NCI-H2227 treated with DMSO at 0.1 percent for 48 hours (cell line): ENCODE results near the gene KCNG2.
"Not testable (repeated sequence)": the region's sequence is repeated elsewhere in the genome, so short reads cannot be mapped to it uniquely, and the experiment has no call there.

Experiments
- DNase-seq: peaks from one replicate; lab custom pipeline; 2025; lab: John Stamatoyannopoulos, UW

KCNG2 gene, protein sequence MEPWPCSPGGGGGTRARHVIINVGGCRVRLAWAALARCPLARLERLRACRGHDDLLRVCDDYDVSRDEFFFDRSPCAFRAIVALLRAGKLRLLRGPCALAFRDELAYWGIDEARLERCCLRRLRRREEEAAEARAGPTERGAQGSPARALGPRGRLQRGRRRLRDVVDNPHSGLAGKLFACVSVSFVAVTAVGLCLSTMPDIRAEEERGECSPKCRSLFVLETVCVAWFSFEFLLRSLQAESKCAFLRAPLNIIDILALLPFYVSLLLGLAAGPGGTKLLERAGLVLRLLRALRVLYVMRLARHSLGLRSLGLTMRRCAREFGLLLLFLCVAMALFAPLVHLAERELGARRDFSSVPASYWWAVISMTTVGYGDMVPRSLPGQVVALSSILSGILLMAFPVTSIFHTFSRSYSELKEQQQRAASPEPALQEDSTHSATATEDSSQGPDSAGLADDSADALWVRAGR

DNA sequence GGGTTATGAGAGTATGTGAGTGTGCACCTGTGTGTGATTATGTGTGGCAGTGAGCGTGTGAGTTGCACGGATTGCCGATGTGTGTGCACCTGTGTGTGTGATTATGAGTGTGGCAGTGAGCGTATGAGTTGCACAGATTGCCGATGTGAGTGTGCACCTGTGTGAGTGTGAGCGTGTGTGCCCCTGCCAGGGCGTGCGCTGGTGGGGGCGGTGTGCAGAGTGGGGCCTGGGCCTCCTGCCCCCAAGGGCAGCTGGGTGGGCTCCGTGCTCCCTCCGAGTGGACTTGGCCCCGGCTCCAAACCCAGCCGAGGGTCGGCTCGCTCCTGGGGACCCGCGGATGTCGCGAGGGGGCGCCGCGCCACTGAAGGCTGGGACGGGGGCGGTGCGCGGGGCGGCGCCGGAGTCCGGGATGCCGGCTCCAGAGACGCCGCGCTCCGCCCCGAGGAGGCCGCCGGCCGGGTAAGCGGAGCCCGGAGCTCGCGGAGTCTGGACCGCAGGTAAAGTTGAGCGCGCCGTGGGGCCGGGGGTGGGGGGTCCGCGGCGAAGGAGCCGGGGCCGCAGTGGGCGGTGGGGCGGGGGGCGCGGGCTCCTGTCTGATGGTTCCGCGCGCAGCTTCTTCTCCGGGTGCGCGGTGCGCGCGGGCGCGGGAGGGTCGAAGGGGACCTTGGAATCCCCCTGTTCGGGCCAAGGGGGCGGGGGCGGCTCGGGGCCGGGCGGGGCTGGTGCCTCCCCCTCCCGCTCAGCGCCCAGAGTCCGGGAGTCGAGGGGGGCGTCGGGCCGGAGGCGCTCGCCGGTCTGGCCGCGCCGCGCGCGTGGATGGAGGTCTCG, at the start of gene KCNG2:
TSS of gene KCNG2 (plus strand) at position 421 of the 828 bp plus-strand sequence. CDS start 65,730 bp downstream, outside the sequence.
- no peak for DNase-seq

DNA sequence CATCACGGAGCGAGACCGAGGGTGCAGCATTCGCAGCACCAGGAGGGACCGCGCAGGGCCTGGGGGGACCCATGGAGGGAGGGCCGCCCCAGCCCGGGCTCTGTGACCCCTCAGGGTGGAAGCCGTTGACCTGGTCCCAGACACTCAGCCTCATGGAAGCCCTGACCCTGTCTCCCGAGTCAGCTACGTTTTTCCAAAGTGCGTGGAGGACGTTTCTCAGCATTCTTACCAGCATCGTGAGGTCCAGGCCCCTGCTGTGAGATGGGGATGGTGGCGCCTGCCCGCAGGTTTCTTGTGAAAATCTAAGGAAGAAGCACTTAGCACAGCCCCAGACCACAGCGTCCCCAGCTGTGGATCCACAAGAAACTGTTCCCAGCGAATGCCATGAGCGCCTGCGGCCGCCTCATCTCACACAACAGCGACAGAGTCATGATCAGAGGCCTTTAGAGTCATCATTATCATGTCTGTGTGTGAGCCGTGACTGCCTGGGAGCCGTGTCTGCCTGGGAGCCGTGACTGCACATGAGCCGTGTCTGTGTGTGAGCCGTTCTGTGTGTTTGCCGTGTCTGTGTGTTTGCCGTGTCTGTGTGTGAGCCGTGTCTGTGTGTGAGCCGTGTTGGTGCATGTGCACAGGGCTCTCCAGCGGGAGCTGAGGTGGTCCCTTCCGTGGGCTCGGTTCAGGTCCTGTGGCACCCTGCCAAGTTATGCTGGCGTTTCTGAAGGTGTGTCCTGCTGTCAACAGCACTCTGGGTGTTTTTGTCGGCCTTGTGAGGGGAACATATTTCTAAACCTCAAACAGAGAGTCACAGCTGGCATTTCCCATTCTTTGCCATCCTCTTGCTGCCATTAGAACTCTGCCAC, 49.2 kb upstream of the KCNG2 start:
- no peak for DNase-seq

DNA sequence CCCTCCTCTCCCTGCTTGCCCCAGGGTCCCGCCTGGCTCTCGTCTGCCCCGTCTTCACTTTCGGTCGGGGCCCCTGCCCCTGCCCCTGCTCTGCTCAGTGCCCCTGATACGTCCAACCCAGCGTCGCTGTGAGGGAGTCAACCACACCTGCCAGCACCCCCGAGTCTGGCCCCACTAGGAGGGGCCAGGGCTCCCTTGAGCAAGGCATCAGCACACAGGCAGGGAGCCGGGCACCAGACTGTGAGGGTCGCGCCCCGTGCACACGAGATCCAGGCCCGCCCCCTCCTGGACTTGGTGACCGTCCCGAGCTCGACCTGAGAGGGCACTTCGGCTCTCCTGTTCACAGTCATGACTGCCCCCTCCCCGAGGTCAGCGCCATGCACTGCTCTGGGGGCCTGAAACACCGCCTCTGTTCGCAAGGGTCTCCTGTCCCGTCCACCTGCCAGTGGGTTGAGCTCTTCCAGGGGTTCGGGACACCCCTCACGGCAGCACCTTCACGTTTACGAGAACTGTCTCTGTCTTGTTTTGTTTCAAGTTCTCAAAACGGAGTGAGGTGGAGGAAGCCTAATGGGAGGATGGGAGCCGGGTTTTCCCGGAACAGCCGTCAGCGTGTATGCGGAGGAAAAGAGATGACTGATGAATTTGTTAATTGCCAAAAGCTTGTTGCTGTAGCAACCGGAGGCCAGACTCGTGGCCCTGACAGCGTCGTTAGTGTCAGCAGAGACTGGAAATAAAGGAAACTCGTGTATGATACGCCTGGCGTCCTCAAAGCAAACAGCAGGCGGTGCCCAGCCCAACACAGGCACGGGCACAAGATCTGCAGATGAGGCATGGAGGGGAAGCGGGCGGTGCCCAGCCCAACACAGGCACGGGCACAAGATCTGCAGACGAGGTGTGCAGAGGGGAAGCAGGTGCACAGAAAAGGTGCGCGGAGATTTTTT, 48.2 kb upstream of the KCNG2 start:
- DNase-seq, result no peak

DNA sequence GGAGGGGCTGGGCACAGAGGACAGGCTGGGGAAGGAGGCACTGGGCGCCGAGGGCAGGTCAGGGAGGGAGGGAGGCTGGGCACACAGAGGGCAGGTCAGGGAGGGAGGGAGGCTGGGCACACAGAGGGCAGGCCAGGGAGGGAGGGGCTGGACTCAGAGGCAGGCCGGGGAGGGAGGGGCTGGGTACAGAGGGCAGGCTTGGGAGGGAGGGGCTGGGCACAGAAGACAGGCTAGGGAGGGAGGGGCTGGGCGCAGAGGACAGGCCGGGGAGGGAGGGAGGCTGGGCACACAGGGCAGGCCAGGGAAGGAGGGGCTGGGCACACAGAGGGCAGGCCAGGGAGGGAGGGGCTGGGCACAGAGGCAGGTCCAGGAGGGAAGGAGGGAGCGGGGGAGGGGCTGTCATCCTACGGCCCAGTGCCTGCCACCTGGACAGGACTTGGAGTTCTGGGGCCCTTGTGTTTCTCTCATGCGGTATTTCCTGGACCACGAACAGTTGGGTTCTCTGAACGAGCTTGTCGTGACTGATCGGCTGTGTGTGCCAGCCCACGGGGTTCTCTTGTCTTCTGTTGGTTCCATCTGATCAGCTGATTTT, 46.7 kb upstream of the KCNG2 start:
- DNase-seq, result no peak

DNA sequence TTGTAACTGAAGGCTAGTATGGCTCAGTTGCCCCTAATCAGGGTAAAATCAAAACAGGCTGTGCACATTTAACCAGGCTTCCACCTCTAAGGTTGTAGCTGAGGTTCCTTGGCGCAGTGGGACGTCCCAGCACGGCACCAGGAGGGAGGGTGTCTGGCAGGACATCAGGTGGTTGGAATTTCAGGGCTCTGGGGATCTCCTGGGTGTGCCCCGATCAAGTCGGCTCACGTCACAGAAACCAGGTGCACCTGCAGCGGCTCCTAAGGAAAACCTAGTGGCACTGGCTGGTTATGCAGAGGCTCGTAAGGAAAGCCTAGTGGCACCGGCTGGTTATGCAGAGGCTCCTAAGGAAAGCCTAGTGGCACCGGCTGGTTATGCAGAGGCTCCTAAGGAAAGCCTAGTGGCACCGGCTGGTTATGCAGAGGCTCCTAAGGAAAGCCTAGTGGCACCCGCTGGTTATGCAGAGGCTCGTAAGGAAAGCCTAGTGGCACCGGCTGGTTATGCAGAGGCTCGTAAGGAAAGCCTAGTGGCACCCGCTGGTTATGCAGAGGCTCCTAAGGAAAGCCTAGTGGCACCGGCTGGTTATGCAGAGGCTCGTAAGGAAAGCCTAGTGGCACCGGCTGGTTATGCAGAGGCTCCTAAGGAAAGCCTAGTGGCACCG, 45.7 kb upstream of the KCNG2 start:
- not testable (repeated sequence) for DNase-seq

DNA sequence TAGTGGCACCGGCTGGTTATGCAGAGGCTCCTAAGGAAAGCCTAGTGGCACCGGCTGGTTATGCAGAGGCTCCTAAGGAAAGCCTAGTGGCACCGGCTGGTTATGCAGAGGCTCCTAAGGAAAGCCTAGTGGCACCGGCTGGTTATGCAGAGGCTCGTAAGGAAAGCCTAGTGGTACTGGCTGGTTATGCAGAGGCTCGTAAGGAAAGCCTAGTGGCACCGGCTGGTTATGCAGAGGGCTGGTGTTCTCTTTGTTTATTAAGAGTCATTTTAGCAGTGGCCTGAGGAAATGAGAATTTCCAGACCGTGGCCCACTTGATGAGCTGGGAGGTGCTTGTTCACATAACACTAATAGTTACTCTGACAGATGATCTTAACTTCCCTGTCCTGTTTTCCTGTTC, 44.8 kb upstream of the KCNG2 start:
- not testable (repeated sequence) for DNase-seq

DNA sequence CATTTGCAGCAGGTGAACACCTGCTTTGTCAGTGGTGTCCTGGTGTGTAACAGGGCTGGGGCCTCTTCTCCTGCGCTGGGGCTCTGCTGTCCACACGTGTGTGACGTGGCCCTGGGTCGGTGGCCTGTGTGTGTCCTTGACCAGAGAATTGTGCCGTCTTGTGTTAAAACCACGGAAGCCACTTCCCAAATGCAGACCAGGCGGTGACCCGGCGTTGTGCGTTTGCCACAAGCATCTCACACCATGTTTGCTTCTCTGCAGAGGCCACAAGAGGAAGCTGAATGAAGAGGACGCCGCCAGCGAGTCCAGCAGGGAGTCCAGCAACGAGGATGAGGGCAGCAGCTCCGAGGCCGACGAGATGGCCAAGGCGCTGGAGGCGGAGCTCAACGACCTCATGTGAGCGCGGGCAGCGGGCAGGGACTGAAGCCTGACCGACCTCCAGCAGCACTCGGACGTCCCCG, 44.3 kb upstream of the KCNG2 start:
- no peak for DNase-seq

DNA sequence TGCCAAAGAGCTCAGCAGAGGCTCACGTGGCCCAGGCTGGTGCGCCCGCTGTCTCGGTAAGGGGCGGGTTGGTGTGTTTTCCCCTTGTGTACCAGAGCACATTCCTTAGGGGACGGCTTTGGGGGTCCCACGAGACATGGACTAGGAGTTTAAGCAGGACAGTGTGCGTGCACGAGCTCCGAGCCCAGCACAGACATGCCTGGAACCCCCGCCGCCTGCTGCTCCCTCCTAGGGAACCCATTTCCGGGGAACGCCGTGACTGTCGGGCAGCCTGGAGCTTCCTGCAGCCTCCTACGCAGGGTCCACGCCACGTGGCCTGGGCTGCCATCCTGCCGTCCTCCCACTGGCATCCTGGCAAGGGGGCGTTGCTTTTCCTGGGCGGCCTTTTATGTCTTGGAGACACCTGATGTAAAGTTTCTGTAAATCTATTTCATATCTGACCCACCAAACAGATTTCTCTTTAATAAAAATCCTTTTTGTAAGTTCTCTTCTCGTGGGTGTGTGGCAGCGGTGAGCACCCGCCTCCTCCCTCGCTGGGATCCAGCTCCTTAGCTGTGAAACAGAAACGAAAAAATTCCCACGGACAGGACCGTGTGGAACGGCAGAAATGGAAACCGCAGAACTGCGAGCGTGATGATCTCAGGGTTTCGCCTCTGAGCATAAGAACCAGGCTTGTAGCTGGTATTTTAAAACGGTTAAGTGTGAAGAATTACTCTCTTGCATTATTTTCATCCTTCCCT, 43.5 kb upstream of the KCNG2 start:
- DNase-seq, result no peak

DNA sequence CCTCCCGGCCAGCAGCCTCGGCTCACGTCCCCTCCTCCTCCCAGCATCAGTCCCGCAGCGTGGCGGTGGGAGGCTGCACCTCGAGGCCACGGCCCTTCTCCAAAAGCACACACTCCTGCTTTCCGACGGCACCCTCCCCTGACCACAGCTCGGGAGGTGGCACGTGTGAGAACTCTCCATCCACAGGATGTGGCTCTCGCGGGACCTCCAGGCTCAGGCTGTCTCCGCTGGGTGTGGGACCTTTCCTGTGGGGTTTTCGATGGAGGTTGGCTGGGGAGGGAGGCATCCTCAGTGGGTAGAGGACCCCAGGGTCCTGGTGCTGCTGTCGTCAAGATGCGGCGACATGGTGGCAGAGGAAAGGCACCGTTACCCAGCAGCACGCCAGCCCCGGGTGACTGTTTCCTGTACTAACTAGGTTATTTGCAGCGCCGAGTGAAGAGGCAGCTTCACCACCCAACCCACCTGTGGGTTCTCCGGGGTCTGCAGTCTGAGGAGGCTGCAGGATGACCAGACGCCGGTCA, 42.8 kb upstream of the KCNG2 start:
- DNase-seq, result no peak

DNA sequence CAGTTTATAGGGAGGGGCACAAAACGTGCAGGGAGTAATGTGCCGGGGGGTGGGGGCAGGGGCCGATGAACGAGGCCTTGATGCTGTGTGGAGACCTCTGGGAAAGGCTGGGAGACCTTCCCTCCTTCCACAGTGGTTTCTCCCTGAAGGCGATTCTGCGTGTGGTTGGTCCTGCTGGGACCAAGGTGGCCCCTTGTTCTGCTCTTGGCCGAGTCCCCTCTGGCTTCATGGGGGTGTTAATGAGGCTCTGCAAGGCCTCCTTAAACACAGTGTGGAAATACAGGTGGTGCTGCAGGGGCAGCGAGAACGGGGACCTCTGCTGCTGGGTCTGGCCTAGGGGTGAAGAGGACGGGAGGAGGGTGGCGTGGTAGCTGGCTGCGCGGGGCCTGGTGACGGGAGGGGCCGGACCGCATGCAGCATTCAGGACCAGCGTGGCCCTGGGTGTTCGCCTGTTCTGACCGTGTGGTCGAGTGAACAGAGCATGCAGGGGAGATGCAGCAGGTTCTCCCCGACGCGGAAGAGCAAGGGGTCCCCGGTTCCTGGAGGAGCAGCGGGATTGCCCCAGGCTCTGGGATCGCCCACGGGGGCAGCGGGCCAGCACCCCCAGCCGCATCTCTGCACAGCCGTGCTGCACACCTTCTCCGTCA, 42.1 kb upstream of the KCNG2 start:
- no peak for DNase-seq

DNA sequence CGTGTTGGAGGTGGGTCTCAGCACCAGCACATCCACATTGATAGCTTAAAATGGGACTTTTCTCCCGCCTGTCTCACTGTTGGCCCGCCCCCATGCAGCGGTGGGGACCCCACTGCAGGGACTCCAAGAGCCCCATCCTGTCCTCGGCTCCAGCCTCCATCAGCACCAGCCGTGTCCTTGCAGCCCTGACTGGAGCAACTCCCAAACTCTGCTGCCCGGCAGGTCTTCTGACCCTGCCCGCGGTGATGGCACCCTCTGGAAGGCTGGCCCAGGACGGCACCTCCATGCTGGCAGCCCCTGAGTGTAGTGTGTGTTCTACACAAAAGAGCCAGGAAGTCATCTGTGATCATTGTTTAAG, 41.6 kb upstream of the KCNG2 start:
- DNase-seq, result no peak

DNA sequence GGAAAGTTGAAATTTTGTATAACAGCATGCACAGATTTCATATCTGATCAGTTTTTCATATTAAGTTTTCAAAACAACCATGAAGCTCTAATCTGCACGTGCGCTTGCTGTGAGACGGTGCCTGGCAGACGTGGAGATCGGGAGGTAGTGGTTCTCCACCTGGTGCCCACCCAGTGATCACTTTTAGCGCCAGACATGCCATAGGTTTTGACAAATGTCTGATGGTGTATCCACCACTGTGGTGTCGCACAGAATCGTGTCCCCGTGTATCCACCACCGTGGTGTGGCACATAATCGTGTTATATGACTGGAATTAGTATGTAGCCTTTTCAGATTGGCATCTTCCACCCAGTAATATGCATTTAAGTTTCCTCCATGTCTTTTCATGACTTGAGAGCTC, 40.9 kb upstream of the KCNG2 start:
- DNase-seq, result no peak

DNA sequence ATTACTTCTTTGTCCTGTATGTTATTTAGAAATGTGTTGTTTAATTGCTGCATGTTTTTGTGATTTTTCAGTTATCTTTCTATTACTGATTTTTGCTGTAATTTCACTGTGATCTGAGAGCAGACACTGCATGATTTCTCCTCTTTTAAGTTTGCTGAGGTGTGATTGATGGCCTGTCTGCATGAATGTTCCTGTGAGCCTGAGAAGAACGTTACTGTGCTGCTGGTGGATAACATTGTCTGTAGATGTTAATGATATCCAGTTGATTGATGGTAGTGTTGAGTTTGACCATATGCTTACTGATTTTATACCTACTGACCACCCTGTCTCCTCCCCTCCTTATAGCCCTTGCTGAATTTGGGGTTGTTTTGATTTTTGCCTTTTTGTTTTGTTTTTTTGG, 37.4 kb upstream of the KCNG2 start:
- no peak for DNase-seq

DNA sequence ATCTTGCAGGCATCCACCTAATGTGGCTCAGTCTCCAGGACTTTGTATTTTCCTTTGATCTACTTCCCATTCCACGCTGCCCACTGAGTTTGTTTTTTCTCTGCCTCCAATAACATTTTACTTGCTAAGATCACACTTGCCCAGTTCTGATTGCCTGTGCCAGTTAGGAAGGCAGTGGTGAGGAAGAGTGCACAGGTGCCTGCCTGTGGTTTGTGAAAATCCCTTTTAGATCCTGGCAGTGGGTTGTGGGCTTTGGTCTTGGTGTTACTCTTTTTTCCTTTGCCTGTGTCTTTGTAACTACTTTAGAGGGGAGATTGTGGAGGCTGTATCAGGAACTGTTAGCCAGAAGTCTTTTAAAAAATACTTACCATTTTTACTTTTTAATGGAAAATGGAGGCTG, 36.9 kb upstream of the KCNG2 start:
- DNase-seq, result no peak

DNA sequence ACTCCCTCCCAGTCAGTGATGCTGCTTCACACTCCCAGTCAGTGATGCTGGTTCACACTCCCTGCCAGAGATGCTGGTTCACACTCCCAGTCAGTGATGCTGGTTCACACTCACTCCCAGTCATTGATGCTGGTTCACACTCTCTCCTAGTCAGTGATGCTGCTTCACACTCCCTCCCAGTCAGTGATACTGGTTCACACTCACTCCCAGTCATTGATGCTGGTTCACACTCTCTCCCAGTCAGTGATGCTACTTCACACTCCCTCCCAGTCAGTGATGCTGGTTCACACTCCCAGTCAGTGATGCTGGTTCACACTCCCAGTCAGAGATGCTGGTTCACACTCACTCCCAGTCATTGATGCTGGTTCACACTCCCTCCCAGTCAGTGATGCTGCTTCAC, 34.3 kb upstream of the KCNG2 start:
- DNase-seq, result no peak

DNA sequence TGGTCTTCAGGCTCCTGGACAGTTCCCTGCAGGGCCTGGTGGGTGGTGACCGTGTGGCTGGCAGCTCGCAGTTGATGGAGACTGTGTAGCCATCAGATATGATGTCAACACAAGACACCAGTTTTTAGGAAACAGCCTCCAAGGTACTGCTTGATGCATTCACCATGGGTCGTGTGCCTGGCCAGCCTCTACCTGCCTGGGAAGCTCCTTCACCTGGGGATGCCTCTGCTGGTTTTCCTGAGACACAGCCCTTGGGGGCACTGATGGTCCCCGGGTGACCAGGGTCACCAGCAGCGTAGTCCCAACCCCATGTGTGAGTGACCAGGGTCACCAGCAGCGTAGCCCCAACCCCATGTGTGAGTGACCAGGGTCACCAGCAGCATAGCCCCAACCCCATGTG, 33.6 kb upstream of the KCNG2 start:
- DNase-seq, result no peak

DNA sequence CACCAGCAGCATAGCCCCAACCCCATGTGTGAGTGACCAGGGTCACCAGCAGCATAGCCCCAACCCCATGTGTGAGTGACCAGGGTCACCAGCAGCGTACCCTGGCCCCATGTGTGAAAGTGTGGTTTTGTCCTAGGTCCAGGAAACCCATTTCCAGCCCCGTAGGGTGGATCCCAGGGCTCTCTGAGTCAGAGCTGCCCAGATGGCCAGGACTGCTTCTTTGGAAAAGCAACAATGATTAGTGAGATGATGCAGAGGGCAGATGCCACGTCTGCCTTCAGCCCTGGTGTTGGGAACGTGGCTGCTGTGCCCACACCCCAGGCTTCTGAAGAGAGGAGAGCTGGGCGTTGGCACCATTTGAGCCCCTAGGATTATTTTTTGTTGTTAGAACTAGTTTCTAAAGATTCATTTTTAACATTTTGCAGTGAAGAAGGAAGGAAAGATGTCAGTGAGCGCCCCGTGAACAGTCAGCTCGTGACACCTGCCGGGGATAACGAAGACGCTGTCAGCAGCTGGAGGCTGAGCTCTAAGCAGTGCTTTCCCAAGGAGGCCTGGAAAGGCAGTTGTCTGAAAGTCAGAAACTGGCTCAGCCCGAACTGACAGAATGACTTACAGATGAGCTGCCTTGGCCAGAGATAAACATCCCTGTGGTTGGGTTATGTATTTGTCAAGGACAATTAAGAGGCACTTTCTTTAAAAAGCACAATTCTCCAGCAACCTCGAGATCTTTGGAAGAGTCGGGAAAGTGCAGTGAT, 32.1 kb upstream of the KCNG2 start:
- DNase-seq, result no peak

DNA sequence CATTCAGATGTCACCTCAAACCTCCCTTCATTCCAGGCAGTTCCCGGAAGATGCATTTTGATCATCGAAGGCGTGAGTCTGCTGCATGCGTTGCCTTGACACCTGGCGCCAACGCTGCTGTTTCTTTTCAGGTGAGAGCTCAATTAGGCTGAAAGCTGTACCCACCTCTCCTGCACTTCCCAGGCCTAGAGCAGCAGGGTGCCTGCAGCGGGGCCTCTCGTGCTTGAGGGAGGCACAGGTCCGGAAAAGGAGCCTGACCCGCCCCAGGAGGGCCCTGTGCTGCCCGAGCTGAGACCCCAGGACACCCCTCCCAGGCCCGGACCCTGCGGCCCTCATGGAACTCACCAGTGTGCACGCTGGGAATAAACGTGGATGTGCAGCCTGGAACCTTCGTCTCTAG, 31.4 kb upstream of the KCNG2 start:
- no peak for DNase-seq
